ENCODE measurements around the gene ALG12.
A peak's percentile ranks its signal among the peaks of the same experiment; 100 is the strongest.

DNA sequence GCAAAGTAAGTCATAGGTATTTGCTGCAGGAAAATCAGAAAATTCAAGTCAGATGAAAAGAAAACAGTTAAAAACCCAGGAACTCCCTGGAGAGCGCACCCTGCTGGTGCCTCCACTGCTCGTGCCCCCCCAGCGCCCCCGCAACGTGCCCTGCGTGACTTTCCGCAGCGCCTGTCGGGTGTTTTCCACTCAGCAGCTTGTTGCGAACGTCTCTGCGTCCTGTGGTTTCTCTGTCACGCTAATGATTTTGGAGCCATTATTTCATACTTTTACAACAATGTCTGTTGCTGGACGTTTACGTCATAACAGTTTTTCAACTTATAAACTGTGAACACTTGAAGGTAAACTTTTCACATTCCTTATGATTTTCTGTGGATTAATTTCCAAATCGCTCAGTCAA lies 5.2 kb upstream of the ALG12 start:
- TF ChIP-seq, protein P1, sequence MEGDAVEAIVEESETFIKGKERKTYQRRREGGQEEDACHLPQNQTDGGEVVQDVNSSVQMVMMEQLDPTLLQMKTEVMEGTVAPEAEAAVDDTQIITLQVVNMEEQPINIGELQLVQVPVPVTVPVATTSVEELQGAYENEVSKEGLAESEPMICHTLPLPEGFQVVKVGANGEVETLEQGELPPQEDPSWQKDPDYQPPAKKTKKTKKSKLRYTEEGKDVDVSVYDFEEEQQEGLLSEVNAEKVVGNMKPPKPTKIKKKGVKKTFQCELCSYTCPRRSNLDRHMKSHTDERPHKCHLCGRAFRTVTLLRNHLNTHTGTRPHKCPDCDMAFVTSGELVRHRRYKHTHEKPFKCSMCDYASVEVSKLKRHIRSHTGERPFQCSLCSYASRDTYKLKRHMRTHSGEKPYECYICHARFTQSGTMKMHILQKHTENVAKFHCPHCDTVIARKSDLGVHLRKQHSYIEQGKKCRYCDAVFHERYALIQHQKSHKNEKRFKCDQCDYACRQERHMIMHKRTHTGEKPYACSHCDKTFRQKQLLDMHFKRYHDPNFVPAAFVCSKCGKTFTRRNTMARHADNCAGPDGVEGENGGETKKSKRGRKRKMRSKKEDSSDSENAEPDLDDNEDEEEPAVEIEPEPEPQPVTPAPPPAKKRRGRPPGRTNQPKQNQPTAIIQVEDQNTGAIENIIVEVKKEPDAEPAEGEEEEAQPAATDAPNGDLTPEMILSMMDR (IDR thresholded peaks at IDR 0.05; ENCODE audit: low read depth, low read length), result peak; percentile 32
- TF ChIP-seq EZH2phosphoT487 (IDR thresholded peaks at IDR 0.05; ENCODE audit: low read depth), result no peak
